SH-SY5Y (cell line): ENCODE data around the gene MATCAP1.

Experiments used
- GATA2 ChIP-seq: IDR thresholded peaks from 2 replicates; pipeline ENCODE4 v1.6.1; 2011; ENCODE audit warnings: mild to moderate bottlenecking, low read depth, low read length
- GATA3 ChIP-seq: IDR thresholded peaks from 2 replicates; pipeline ENCODE4 v1.6.1; 2011; ENCODE audit warnings: low read depth, mild to moderate bottlenecking, low read length, moderate library complexity

The MATCAP1 gene

DNA sequence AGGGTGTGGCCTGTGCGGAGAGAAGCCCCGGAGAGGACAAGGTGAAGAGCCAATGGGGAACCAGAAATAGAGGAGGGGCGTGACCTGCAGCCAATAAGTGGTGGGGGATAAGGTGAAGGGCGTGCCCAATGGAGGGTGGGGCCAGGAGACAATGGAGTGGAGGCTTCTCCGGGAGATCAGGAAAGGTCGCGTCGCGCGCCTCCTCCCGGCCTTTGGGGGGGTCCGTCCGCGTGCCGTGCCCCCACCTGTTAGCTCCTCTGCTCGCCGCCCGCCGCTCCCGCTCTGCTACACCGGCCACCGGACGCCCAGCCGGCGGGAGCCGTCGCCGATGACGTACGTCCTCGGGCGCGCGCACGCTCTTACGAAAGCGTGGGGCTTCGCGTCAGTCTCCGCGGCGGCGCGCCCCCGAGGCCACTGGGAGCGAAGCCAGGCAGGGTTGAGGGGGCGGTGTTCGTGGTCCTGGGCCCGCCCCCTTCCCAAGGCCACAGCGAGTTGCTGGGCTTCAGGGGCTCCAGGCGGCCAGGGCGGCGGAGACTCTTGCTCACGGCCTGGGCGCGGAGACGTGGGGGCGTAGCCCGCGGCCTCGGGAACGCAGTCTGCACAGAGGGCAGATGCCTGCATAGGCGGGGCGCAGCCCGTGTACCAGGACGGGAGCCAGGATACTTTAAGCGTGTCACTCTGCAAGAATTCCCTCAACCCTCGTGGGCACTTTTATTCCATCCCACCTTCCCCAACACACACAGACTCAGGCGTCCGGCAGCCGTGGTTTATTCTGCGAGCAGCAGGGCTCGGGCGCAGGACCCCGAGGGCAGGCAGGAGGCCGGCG is at the start of gene MATCAP1:
TSS of gene MATCAP1 (minus strand) at position 337 of the 826 bp plus-strand sequence. CDS start 3,353 bp downstream, outside the sequence.
- TF ChIP-seq GATA3 (no peak), GATA2 (peak; percentile 34; the same call in 1 of the 2 replicates)

GRCh38 chr16:67230809-67231660 is 47.3 kb upstream of the MATCAP1 start:
- TF ChIP-seq GATA3: no peak
- TF ChIP-seq GATA2: no peak

DNA sequence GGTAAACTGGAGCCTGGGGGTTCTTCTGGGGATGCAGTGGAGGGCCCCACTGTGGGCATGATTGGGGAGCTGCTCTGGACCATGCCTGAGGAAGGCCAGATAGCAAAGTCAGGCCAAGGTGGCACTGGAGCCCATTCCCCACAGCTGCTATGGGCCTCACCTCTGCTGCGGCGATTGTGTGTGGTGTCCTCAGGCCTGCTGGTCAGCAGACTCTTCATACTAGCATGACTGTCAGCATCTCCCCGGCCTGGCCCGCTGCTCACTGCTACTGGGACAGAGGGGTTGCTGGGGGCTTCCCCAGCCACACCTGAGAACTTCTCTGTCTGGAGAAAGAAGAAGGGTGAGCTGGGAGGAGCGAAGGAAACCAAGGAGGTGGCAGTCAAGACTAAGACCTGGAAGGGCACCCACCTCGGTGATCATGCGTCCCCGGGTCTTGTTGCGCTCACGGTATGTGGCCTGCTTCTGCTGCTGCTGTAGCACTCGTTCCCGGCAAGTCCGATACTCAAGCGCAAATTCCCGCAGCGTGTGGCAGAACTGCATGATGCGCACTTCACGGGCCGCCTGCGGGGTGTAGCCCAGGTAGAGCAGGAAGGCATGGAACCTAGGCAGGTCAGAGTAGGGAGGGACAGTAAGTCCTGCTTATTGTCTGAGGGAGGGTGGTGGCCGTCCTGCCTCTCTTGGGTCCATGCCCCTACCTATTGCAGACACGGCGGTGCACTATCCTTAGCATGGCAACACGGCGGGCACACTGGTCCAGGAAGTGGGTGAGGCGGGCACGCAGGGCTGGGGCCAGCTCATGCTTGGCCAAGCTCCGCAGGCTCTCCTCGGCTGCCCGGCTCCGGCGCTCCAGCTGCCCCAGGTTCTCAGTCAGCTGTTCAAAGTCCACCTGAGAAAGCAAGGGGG is 46.4 kb upstream of the MATCAP1 start:
- TF ChIP-seq GATA2 (no peak), GATA3 (no peak)

DNA sequence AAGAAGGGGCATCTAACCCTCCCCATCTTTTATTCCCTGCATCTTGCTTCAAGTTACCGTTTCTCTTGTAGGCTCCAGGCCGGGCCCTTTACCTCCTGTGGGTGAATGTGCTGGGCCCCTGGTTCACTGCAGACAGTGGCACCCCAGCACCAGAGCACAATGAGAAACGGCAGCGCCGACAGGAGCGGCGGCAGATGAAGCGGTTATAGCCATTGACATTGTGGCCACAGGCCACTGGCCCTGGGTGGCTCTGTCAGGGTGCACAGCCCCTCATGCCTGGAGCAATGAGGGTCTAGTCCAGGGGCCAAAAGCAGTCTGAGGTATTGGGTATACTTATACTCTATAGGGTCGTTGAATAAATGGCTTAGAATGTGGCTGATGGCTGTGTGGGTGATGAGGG is 45.1 kb upstream of the MATCAP1 start:
- TF ChIP-seq GATA3: no peak
- no peak for TF ChIP-seq GATA2

DNA sequence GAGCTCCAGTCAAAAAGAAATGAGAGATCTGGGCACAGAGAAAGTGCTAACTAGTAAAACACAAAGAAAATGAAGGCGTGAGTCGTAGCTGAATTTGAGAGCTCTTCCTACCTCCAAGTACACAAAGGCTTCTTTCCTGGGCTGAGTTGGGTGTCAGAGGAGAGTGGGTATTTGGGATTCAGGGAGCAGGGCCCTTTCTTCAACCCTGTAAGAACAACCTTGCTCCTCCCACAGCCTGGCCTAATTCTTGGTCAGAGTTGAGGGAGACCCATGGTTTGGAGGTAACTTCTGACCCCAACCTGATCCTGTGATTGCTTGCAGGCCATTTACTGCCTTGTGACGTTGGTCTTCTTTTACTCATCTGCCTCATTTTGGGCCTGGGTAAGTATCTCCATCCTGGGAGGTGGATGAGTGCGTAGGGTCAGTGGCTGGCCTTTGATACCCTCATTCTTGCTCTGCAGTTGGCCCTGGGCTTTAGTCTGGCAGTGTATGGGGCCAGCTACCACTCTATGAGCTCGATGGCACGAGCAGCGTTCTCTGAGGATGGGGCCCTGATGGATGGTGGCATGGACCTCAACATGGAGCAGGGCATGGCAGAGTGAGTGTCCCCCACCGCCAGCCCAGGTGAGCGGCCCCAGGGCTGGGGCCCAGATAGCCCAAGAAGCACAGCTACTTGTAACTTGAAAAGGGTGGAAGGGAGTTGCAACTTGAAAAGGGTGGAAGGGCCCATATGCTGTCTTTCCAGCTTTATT is 44.4 kb upstream of the MATCAP1 start:
- TF ChIP-seq GATA2: no peak
- TF ChIP-seq GATA3: no peak

GRCh38 chr16:67227567-67227921 is 43.8 kb upstream of the MATCAP1 start:
- TF ChIP-seq GATA2 (no peak), GATA3 (no peak)

DNA sequence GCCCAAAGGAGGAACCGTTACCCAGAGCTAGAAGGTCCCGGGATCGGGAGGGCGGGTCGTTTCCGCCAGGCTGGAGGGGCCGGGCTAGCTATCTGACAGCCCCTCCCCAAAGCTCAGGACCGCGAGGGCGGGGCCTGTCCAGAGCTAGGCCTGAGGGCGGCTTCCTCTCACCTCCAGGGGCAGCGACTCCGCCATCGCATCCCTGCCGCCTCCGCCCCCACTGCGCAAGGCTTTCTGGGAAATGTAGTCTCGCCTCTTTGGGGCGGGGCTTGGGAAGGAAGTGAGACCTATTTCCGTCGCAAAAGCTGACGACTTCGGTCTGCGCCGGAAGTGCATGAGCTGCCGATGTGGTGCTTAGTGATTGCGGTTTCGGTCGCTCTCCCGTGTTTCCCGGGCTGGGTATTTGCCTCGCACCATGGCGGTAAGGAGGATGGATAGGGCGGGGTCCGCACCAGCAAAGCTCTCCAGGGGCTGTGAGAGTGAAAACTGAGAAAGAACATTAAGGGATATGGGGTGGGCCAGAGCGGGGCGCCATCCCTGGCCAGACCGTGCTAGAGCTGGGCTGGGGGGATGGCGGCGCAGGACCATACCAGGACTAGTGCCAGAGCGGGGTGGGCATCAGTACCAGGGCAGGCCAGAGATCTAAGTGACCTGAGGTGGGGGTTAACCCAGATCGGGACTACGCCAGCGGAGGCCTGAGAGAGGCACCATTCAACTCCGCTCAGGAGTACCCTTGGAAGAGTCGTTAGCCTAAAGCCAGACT is 43.2 kb upstream of the MATCAP1 start, which contains the start of gene TMEM208:
TSS of gene TMEM208 (plus strand) at position 327 of the 763 bp plus-strand sequence. CDS start at position 416, 89 bp downstream.
- TF ChIP-seq GATA2 (no peak), GATA3 (no peak)

DNA sequence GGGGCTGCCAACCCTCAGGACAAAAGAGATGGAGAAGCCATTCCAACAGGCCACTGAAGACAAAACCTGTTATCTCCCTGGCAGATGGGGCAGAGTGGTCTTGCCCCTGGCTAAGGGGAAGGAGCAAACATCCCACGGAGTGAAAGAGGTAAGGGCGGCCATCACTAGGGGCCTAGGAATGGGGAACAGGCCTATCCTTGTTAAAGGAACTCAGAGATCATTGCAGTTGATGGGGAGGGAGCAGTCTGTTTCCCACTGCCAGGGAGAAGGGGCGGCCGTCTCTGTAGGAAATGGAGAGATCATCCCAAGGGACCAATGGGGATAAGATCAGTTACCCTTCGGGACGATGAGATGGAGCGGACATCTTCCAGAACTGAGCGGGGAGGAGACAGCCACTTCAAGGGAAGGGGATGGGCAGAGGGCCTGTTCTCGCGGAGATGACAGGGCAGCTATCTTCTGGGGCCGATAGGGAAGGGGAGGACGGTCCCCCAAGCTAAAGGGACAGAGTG is 42.6 kb upstream of the MATCAP1 start:
- TF ChIP-seq GATA2: no peak
- TF ChIP-seq GATA3: no peak

- TF ChIP-seq GATA2: no peak
- no peak for TF ChIP-seq GATA3
These were observed 40.2 kb upstream of the MATCAP1 start for GRCh38 chr16:67223992-67224391.

DNA sequence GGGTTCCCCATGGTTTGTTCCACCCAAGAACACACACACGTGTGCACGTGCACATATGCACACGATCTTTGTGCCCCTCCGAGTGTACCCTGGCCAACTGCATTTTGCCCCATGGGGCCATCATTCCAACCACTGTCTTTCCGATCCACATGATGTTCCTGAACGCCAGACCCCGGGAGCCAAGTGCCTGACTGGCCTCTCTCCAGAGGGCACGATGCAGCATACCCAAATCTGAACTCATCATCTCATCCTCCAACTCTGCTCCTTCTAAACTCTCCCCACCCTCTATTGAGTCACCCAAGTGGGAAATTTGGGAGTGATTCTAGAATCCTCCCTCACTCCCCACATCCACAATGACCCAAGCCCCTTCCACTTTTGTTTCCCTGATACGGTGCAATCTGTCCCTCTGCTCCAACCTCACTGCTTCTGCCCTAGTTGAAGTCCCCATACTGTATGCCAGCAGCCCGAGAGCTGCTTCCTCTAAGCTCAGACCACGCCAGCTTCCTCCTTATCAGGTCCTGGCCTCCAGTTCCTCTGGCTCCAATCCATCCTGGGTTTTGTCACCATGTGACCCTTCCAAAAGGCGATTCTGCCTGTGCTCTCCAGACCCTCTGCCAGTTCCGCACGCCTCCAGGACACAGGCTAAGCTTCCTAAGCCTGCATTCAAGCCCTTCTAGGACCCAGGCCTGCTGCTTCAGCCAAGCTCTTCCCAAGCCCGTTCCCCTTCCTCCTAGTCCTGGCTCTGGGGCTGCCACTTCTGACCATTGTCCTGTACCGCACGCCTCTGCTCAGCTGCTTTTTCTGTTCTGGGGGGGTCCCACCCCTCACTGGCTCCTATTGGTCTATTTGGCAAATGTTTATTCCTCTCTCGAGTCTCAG is 33.1 kb upstream of the MATCAP1 start:
- no peak for TF ChIP-seq GATA3
- TF ChIP-seq GATA2: no peak

DNA sequence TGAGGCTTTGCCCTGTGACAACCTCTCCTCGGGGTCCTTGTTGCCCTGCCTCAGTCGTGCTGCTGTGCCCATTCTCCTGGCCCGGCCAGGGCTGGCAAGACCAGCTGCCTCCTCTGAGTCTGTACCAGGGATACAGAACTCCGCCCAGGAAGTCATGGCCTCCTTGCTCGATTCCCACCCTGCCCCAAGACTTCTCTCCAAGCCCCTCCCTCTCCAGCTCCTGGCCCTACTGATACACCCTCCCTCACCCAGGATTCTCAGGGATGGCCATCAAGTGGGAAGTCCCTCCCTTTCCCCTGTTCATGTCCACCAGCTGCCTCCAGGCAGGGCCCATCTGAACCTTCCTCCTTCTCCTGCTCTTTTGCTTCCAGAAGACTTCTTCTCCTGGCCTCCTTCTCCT is 31.9 kb upstream of the MATCAP1 start:
- TF ChIP-seq GATA2: no peak
- no peak for TF ChIP-seq GATA3
